ENCODE measurements around the gene METTL1.

DNA sequence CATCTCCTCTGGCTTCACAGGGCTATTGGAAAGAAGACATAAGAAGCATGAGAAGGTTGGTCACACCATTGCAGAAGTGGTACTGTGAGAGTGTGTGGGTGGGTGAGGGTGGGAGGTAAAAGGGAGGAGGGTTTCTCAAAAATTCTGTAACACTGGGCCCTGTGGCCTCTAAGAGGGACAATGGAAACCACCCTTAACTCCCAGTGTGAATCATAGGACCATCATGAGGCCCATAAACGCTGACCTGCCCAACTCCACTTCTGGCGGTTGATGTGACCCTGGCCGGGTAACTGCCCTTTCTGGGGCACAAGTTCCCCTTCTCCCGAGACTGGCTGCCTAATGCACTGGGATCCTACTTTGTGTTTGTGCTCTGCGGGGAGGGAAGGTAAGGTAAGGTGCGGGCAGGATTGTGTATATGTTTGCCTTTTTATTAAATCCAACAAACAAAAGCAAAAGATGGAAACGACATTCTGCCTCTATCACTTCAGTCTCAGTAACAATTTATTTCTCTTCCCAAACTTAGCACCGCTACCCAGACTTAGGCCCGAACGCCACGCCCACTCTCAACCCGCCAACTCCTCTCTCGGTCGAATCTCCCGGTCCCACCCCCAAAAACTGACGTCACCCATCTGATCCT lies 551 bp downstream of the METTL1 start:
- TF ChIP-seq, protein P1, sequence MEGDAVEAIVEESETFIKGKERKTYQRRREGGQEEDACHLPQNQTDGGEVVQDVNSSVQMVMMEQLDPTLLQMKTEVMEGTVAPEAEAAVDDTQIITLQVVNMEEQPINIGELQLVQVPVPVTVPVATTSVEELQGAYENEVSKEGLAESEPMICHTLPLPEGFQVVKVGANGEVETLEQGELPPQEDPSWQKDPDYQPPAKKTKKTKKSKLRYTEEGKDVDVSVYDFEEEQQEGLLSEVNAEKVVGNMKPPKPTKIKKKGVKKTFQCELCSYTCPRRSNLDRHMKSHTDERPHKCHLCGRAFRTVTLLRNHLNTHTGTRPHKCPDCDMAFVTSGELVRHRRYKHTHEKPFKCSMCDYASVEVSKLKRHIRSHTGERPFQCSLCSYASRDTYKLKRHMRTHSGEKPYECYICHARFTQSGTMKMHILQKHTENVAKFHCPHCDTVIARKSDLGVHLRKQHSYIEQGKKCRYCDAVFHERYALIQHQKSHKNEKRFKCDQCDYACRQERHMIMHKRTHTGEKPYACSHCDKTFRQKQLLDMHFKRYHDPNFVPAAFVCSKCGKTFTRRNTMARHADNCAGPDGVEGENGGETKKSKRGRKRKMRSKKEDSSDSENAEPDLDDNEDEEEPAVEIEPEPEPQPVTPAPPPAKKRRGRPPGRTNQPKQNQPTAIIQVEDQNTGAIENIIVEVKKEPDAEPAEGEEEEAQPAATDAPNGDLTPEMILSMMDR (IDR thresholded peaks at IDR 0.05; ENCODE audit: borderline replicate concordance, extremely low read depth, low read length, poor library complexity, severe bottlenecking), result no peak
- TF ChIP-seq EZH2 (IDR thresholded peaks at IDR 0.05; ENCODE audit: borderline replicate concordance, low read depth, low read length, severe bottlenecking), result no peak
